ENCODE results near the gene SLC35A3.
"Not testable (repeated sequence)": the region's sequence is repeated elsewhere in the genome, so short reads cannot be mapped to it uniquely, and the experiment has no call there.

The SLC35A3 gene

GRCh38 chr1:99972066-99972465 lies 2.3 kb downstream of the SLC35A3 start:
- not testable (repeated sequence) for DNase-seq (ENCODE audit: low read depth in 2 of 2, low spot score in 1 of 2)

GRCh38 chr1:99975529-99975928 lies 5.7 kb downstream of the SLC35A3 start:
- no peak for DNase-seq (ENCODE audit: low read depth in 2 of 2, low spot score in 1 of 2)

- not testable (repeated sequence) for DNase-seq (ENCODE audit: low read depth in 2 of 2, low spot score in 1 of 2)
Measured at GRCh38 chr1:99977326-99977725, 7.5 kb downstream of the SLC35A3 start.

- DNase-seq (ENCODE audit: low read depth in 2 of 2, low spot score in 1 of 2), result no peak
Measured at GRCh38 chr1:99978218-99978617, 8.4 kb downstream of the SLC35A3 start.

- no peak for DNase-seq (ENCODE audit: low read depth in 2 of 2, low spot score in 1 of 2)
Measured at GRCh38 chr1:99979091-99979490, 9.3 kb downstream of the SLC35A3 start.

GRCh38 chr1:99980928-99981327 lies 11.1 kb downstream of the SLC35A3 start:
- DNase-seq (ENCODE audit: low read depth in 2 of 2, low spot score in 1 of 2), result no peak

- no peak for DNase-seq (ENCODE audit: low read depth in 2 of 2, low spot score in 1 of 2)
Measured at GRCh38 chr1:99986656-99987225, 16.9 kb downstream of the SLC35A3 start.

- no peak for DNase-seq (ENCODE audit: low read depth in 2 of 2, low spot score in 1 of 2)
Measured at GRCh38 chr1:99988210-99988765, 18.5 kb downstream of the SLC35A3 start.

GRCh38 chr1:99992044-99992722 lies 22.4 kb downstream of the SLC35A3 start:
- no peak for DNase-seq (ENCODE audit: low read depth in 2 of 2, low spot score in 1 of 2)

- no peak for DNase-seq (ENCODE audit: low read depth in 2 of 2, low spot score in 1 of 2)
Measured at GRCh38 chr1:99992760-99993467, 23.1 kb downstream of the SLC35A3 start.

- no peak for DNase-seq (ENCODE audit: low read depth in 2 of 2, low spot score in 1 of 2)
Measured at GRCh38 chr1:99993468-99993845, 23.7 kb downstream of the SLC35A3 start.

GRCh38 chr1:99994496-99994895 lies 24.7 kb downstream of the SLC35A3 start:
- DNase-seq (ENCODE audit: low read depth in 2 of 2, low spot score in 1 of 2), result no peak

- no peak for DNase-seq (ENCODE audit: low read depth in 2 of 2, low spot score in 1 of 2)
Measured at GRCh38 chr1:99996951-99997350, 27.2 kb downstream of the SLC35A3 start.

- DNase-seq (ENCODE audit: low read depth in 2 of 2, low spot score in 1 of 2), result no peak
Measured at GRCh38 chr1:100001462-100001861, 31.7 kb downstream of the SLC35A3 start.

GRCh38 chr1:100005424-100005823 lies 35.6 kb downstream of the SLC35A3 start:
- no peak for DNase-seq (ENCODE audit: low read depth in 2 of 2, low spot score in 1 of 2)

- no peak for DNase-seq (ENCODE audit: low read depth in 2 of 2, low spot score in 1 of 2)
Measured at GRCh38 chr1:100006688-100007087, 36.9 kb downstream of the SLC35A3 start.

- DNase-seq (ENCODE audit: low read depth in 2 of 2, low spot score in 1 of 2), result no peak
Measured at GRCh38 chr1:100009458-100009857, 39.7 kb downstream of the SLC35A3 start.

GRCh38 chr1:100010804-100011203 lies 41.0 kb downstream of the SLC35A3 start:
- DNase-seq (ENCODE audit: low read depth in 2 of 2, low spot score in 1 of 2), result no peak

GRCh38 chr1:100019220-100019619 lies 49.4 kb downstream of the SLC35A3 start:
- DNase-seq (ENCODE audit: low read depth in 2 of 2, low spot score in 1 of 2), result no peak

GRCh38 chr1:100023482-100023881 lies 53.7 kb downstream of the SLC35A3 start:
- no peak for DNase-seq (ENCODE audit: low read depth in 2 of 2, low spot score in 1 of 2)

GRCh38 chr1:100027212-100027611 lies 57.4 kb downstream of the SLC35A3 start:
- no peak for DNase-seq (ENCODE audit: low read depth in 2 of 2, low spot score in 1 of 2)

- no peak for DNase-seq (ENCODE audit: low read depth in 2 of 2, low spot score in 1 of 2)
Measured at GRCh38 chr1:100028765-100029164, 59.0 kb downstream of the SLC35A3 start.

Measured in stimulated activated CD8-positive, alpha-beta memory T cell treated with anti-CD3 and anti-CD28 coated beads, Interleukin-4, amount 100 ng/mL, for 4 hours (primary cell).